NCI-H146 treated with DMSO at 0.1 percent for 48 hours (cell line): Measurements from ENCODE around the gene GPRASP2.

ENCODE experiments used
- DNase-seq: peaks from one replicate; lab custom pipeline; 2025; ENCODE audit not compliant: unreplicated experiment; lab: John Stamatoyannopoulos, UW

GPRASP2 gene

GRCh38 chrX:102744307-102744706 lies 32.1 kb downstream of the GPRASP2 start:
- no peak for DNase-seq

GRCh38 chrX:102745513-102745856 lies 33.2 kb downstream of the GPRASP2 start:
- no peak for DNase-seq

GRCh38 chrX:102745857-102746584 lies 33.8 kb downstream of the GPRASP2 start:
- DNase-seq = no peak

GRCh38 chrX:102765217-102765616 lies 53.0 kb downstream of the GPRASP2 start:
- DNase-seq = no peak

- no peak for DNase-seq
Observed at GRCh38 chrX:102765809-102766208, 53.6 kb downstream of the GPRASP2 start.

GRCh38 chrX:102767287-102767686 lies 55.0 kb downstream of the GPRASP2 start:
- DNase-seq = no peak
